Fibroblast of peridontal ligament (primary cell): Measurements from ENCODE around the gene NTM.

Experiments
- DNase-seq: peaks from one replicate; pipeline ENCODE4 v3.0.0-alpha.2; 2010; ENCODE audit errors: extremely low read depth

NTM gene

DNA sequence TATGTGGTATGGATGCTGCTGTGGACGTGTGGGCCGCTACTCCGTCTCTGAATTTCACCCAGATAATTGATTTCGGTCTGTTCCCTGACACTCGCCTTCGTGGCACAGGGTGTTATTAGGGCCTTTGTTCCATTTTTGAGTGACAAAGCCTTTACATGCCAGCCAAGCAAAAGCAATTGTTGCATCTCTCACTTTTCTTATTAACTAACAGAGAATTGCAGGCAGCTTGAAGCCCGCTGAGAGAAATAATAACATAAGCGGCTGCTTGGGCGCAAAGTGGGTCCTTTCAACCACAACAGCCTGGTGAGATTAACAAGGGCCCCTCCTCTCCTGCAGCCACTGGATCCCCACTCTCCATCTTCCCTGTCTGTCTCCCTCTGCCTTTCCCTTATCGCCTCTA lies 449.4 kb downstream of the NTM start:
- DNase-seq: no peak

DNA sequence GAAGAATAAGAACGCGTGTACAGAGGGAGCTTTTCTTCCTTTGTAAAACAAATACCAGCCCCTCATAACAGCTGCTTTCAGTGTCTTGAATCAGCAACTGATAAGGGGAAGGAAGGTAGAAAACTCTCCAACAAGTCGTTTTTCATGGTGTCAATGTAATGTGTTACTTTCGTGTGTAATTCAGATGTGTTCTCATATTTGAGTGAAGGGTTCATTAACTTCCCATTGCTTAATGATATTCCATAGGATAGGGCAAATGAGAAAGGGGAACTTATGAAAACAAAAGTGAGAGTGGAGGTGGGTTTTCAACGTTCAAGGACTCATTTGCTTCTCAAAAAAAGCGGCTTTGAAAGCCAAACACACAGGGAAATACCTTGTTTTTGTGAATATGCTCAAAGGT lies 452.1 kb downstream of the NTM start:
- no peak for DNase-seq

DNA sequence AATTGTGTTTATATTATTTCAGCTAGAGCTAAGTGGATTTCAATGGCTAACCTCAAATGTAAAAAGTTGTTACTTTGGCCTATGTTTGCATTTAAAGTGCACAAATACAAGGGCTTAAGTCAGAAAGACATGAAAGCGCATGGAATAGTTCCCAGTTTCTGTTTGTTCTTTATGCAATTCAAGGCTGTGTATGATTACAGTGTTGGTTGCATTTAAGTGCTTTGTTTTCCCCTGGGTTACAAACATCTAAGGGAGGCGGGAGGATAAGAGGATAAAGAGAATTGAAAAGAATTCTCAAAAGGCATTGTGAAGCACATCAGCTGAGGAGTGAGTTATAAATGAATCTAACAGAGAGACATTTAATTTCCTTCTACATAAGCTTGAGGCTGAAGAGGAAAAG lies 453.4 kb downstream of the NTM start:
- DNase-seq: peak; percentile 35

DNA sequence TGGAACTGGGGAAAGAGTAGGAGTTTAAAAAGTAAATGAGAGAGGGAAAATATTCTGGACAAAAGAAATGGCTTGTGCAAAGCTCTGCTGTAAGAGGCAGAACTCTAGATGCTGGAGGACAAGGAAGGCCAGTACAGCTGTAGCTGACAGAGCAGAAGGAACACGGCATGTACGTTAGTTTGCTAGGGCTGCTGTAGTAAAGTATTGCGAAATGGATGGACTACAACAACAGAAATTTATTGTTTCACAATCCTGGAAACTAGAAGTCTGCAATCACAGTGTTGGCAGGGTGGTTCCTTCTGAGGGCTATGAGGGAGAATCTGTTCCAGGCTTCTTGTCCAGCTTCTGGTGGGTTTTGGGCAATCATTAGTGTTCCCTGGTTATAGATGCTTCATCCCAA lies 454.4 kb downstream of the NTM start:
- DNase-seq: peak; percentile 70

DNA sequence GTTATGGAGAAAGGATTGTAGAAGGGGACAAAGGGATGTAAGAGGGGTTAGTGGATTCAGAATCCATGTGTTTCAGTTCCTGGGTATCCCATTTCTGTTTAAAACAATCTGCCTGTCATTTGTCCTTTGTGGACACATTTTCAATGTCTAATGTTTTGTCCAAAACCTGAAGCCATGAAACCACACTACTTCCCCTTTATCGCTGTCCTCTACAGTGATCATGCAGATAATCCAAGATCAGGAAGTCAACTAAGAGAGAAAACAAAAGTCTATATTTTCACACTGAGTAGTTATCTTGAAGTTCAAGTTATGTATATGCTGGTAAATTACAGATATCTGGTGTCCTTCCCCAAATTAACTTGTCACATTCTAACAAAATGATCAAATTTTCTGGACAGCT lies 457.0 kb downstream of the NTM start:
- no peak for DNase-seq

DNA sequence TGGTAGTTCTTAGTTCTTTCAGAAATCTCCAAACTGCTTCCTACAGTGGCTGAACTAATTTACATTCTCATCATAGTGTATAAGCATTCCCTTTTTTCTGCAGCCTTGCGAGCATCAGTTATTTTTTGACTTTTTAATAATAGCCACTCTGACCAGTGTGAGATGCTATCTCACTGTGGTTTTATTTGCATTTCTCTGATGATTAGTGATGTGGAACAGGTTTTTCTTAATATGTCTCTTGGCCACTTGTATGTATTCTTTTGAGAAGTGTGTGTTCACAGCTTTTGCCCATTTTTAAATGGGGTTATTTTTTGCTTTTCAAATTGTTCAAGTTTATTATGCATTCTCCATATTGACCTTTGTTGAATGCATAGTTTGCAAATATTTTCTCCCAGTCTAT lies 459.3 kb downstream of the NTM start:
- DNase-seq: no peak

DNA sequence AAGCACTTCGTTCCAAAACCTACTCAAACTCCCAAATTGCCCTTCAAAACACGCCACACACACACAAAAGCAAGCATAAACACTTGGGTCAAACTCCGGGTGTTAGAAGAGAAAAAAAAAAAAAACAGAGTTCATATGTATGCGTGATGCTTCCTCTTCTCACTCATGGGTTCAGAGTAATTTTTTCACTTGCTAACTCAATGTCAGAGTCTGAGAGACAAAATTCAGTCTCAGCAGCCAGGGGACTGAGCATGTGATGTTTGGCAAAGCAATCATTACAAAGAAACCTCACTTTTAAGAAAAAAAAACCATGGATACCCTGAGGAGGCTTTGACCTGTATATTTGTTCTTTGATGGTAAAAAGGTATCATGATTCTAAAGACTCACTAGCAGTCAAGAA lies 461.7 kb downstream of the NTM start:
- no peak for DNase-seq

DNA sequence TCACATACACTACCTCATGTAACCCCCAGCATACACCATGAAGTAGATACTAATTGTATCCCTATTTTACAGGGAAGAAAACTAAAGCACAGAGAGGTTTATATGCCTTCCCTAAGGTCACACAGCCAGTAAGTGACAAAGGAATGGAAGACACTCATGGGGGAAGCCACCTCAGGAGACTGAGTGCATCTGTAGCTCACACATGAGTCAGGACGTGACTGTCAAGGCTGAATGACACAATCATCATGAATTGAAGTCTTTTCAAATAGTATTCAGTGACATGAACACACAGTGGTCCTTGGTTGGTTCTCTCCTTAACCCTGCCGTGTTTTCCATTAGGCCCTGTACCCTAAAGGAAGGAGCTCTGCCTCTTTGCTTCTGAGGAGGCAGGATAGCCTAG lies 463.0 kb downstream of the NTM start:
- no peak for DNase-seq

DNA sequence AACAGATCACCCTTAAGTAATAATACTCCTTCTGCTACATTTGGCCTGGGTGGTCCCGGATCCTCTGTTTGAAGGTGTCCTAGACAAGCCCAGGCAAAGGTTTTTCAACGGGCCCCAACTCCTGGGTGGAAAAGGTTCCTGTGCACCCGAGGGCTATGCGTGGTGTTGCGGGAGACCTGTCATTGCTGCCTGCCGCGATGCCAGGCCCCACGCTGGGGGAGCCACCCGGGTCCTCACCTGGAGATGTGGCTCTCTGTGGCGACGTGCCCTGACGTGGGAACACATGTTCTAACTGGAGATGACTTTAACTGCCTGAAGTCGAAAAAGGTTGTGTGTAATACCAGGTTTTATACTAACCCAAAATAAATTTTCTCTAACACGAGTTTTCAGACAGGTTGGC lies 467.1 kb downstream of the NTM start:
- DNase-seq: no peak

DNA sequence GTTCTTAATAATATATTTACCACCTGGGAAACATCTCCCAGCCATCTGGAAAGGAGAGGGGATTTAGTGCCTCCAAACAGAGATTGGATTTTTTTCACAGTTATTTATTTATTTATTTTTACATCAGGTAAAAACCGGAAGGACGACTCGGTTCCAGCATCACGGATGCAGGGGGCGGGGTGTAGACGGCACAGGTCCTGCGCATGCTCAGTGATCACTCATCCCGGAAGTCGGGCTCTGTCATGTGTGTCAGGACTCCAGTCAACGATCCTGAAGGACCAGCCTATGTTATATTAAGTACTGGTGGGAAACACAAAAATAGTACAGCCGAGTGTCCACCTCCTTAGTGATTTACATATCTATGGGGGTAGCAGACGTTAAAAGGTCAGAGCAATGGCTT lies 467.6 kb downstream of the NTM start:
- DNase-seq: no peak

DNA sequence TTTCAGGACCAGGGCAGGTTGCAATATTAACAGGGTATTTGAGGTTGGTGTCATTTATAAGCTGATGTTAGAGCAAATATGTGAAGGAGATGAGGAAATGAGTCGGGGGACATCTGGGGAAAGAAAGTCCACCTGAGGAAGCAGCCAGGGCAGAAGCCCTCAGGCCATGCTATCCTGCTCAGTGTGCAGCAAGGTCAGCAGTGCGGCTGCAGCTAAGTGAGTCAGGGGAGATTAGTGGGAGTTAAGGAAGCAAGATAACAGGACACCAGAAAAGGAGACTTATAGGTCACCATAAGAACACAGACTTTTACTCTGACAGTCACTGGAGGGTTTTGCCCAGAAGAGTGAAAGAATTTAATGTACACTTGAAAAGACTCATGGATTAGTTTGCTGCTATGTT lies 468.9 kb downstream of the NTM start:
- DNase-seq: no peak

DNA sequence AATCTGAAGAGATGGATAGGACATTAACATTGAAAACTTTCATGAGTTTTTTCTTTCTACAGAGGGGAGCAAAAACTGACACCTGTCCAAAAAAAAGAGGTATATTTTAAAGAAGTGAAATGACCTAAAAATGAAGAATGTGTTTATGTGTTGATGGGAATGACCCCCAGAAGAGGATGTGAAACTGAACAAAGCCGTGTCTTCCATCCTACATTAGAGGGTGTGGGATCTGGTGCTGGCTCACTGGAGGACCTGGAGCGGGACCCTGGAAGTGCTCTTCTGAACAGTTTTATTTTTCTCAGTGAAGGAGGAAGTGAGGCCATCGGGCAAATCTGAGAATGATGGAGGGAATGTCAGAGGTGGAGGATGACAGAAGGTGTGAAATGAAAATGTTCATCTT lies 470.1 kb downstream of the NTM start:
- no peak for DNase-seq

DNA sequence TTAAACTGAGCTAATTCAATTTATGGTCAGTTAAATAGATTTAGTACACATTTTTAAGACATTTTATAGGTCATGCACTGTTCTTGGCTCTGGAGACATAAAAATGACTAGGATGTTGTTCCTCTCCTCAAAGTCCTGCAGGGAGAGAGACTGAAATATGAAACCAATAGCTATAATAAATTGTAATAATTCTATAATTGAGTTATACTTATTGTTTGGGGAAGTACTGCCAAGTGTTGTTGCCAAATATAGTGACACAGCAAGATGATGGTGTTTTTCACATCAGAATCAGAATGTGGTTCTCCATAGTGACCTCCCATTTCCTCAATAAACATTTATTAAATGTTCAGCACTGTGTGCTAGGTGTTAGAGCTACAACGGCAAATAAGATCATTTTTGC lies 470.6 kb downstream of the NTM start:
- no peak for DNase-seq

DNA sequence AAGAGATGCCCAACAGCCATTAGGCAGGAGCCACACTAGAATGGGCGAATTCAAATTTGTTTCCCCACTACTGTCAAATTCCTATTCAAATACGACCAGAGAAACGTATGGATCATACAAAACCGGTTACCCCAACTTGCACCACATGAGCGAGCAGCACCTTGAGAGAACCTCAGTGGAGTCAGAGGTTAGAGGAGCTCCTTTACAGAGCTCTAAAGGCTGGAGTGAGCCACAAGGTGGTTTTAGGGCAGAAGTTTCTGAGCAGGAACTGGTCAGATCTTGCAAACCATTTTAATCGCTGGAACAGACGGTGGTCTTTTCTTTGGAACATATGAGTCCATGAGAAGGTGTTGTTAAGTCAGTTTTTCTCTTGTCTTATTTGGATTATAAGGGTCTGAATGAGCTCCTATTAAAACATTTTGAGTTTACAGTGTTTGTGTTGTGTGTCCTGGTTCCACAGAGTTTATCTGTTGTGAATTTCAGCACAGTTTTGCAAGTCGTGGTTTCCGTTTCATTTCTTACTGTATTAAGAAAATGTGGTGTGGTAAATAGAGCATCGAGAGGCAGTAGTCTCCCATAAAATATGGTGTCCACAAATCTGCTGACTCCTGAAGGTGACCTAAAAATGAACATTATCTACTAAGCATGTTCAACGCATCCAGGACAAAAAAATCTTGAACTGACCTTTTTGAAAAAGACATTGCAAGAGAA lies 471.7 kb downstream of the NTM start:
- DNase-seq: no peak

DNA sequence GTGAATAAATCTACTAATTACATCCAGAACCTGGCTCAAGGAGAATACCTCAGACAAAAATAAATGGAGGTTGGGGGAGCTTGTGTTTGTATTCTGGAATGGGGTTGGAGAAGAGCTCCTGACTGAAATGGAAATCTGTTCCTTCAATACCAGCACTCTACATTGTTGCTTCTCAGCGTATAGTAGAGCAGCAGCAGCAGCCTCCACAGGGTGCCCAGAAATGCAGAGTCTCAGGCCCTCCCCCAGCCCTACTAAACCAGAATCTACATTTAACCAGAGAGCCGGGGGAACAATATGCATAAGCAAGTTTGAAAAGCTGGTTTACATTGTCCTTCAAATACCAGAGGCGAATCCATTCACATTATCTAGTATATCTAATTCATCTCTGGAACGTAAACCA lies 474.8 kb downstream of the NTM start:
- no peak for DNase-seq

DNA sequence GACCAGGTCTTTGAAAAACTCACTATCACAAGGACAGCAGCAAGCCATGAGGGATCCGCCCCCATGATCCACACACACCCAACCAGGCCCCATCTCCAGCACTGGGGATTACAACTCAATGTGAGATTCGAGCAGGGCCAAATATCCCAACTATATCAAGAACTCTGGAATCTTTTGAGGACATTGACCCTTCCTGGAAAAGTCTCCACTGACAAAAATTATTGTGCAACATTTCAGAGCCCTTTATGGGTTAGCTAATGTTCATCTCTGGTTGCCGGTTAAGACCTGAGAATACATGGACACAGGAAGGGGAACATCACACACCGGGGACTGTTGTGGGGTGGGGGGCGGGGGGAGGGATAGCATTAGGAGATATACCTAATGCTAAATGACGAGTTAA lies 479.1 kb downstream of the NTM start:
- DNase-seq: no peak

DNA sequence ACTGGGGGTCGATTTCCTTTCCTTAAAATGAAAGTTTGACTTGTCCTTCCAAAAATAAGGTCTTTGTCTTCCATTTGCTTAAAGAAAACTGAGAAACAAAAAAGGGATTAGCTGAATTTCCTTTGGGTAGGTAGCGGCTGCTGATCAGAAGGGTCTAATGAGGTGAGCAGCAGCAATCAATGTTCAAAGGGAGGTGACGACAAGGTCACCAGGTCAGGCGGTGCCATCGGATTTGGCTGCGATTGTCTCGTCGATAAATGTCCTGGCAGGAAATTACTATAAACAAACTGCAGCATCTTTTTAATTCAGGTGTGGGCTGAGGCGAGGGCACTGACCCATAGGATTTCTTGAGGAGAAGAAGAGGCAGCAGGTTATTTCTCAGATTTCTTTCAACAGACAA lies 480.1 kb downstream of the NTM start:
- no peak for DNase-seq

DNA sequence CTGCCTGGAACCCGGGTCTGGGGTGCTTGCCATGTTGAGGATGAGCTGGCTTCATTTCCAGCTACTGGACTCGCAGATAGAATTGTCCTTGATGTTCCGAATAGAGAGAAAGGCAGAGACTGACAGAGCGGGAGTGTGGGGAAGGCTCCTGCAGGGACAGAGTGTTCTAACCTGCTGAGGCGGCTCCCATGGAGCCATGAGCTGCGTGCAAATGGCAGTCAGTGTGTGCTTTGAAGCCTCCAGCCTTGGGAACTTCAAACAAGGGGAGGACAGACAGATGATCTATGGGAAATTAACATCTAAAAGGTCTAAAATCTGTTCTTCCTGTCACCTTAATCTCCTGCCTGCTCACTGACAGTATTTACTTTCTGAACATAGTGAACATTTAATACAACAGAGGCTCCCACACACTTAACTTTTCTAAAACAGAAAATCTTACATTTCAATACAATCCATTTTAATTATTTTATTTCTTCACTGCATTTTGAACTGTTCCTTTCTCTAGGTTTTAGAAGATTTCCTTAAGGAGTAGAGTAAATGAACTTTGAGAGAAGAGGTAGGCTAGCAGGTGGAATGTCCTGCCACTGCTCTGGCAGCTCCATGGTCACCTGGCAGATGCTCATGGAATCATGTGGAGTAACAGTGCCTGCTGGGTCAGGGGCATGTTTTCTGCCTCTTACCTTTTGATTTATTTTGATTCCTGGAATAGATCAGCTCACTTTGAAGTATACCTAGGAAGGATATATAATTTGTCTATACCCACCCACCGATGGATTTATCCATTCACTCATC lies 481.7 kb downstream of the NTM start:
- no peak for DNase-seq

DNA sequence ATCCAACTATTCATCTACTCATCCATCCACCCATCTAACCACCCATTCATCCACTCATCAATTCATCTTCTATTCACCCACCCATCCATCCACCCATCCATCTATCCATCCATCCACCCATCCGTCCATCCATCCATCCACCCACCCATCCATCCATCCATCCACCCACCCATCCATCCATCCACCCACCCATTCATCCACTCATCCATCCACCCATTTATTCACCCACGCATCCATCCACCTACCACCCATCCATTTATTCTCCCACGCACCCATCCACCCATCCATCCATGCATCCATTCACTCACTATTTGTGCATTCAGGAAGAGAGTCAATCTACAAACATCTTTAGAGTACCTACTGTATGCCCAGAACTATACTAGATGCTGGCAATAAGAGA lies 482.3 kb downstream of the NTM start:
- no peak for DNase-seq

DNA sequence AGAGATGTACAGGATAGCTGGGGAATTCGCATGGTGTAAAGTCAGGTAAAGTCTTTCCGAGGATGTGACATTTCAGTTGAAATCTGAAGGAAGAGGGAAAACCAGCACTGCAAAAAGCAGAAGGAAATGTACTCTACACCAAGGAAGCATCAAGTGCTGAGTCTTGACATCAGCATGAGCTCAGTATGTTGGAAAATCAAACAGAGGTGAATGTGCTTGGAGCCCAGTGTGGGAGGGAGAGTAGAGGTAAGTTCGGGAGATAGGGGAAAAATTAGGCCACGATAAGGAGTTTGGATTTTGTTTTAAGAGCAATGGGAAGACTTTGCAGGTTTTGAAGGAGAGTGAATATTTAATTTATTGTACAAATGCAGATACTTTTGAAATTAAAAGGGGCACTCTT lies 484.0 kb downstream of the NTM start:
- DNase-seq: no peak

DNA sequence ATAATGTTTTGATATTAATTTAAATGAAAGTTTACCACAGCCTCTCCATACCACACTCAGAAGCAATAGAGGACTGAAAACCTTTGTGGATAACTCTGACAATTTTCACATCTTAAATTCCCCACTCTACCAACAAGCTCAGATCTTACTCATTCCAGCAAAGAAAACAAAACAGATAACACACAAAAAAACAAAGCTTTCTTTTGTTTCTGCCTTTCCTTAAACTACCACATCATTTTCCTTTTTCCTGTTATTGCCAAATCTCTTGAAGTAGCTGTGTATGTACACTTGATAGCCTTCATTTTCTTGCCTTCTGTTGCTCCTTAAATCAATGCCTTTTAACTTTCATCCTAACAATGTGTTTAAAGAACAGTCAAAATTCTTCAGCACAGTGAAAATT lies 484.9 kb downstream of the NTM start:
- no peak for DNase-seq

DNA sequence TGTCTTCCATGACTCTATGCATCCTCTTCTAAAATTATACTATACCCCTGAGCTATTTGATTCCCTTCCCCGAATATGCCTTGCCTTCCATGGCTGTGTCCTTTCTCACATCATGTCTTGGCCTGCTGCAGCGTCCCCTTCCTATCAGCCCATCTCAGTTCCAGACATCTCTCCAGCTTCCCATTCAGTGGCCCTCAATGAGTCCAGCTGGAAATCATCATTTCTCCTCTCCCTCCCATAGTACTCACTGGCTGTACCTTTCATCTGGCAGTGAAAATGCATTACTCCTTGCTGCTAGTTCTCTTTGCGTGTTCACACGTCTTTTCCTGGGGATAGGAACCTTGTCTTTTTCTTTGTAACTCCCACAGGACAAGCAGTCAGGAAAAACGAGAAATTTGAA lies 486.8 kb downstream of the NTM start:
- DNase-seq: no peak

DNA sequence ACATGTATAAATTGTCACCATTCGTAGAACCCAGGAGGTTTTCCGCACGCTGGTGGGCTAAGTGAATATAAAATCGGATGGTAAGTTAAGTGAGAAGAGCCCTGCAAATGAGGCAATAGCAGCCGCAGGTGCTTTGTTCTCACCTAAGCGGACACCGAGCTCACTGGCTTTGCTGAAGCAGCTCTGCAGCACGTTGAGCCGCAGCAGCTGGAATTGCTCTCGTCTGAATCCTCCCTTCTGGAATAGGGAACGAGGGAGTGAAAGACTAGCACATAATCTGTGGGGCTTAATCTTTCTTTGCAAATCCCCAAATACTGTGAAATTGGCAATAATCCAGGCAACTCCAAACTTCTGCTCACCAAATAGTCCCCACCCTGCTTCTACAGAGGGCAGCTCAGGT lies 488.1 kb downstream of the NTM start:
- DNase-seq: no peak
